H1 (cell line): Measurements from ENCODE around the gene FKTN. TPM values are rescaled to one million over a fixed set of nuclear protein-coding genes. Genes with fewer than 3 reads are reported as not detected.

Experiments used
- GABPA ChIP-seq: IDR thresholded peaks from 2 replicates; pipeline ENCODE4 v1.6.1; 2011; ENCODE audit warnings: mild to moderate bottlenecking, low read length, moderate library complexity, borderline replicate concordance; ENCODE audit not compliant: insufficient read depth
- JUND ChIP-seq: IDR thresholded peaks from 2 replicates; pipeline ENCODE4 v1.6.1; 2011; ENCODE audit warnings: mild to moderate bottlenecking, improper control_type of control experiment, low read length
- TAF1 ChIP-seq: IDR thresholded peaks from 2 replicates; pipeline ENCODE4 v1.6.1; 2011; ENCODE audit warnings: mild to moderate bottlenecking, low read depth, low read length
- YY1 ChIP-seq: IDR thresholded peaks from 2 replicates; pipeline ENCODE4 v1.6.1; 2011; ENCODE audit warnings: low read depth, mild to moderate bottlenecking, low read length
- polyA plus RNA-seq, 7 experiments: library from polyadenylated mRNA; depleted of rRNA in 3 of 7; stranded (reverse) in 5 of 7; unstranded in 2 of 7; fragments of >200 nt in 5 of 7; fragments of 200-250 nt in 2 of 7; gene quantifications; 1 replicate in 5 of 7; 2 replicates in 1 of 7; 4 replicates in 1 of 7; pipeline versions ENCODE4 v1.2.1 to v1.2.3, GENCODE V29; 2011 to 2013; ENCODE audit warnings: missing spikeins in 2 of 7, mixed read lengths in 2 of 7
- total RNA-seq: library from RNA; stranded (reverse); fragmentation: NEBNext Ultra II Directional; extraction: Animal tissue kit (Norgen Biotek cat#: 25700); gene quantifications from 2 replicates; pipeline ENCODE4 v1.2.1, GENCODE V29; 2021

Gene FKTN
- total and polyA plus RNA-seq, 2 of the 8 experiments (the other 6 are each of a cell fraction or from before 2014, with no cell fraction given) = 2.7 to 13.4 TPM

- TF ChIP-seq YY1 (no peak), TAF1 (no peak), GABPA (no peak), JUND (no peak)
Measured at GRCh38 chr9:105510024-105510423, 47.9 kb upstream of the FKTN start (continued).
